HepG2 (cell line): ENCODE measurements around the gene SLC7A10. TPM values are rescaled to one million over a fixed set of nuclear protein-coding genes. Genes with fewer than 3 reads are reported as not detected.
A peak's percentile ranks its signal among the peaks of the same experiment; 100 is the strongest.

Source experiments
- ATAC-seq: fragments of 200-7000 bp; cut with Tn5 transposase; 3 replicates; pipeline ENCODE4 v1.9.1; 2020; ENCODE audit warnings: mild to moderate bottlenecking, moderate library complexity
- BruUV-seq: library from RNA; stranded (reverse); fragments of 400-500 nt; replicated peaks from 2 replicates; lab custom pipeline; 2021; lab: Mats Ljungman, UMichigan
- CTCF ChIA-PET: fragments of 300-600 bp; formaldehyde crosslinking; extraction: SDS; loops from one replicate; lab custom pipeline; 2021; ENCODE audit warnings: low total read pairs, inconsistent platforms, low intra/inter-chr PET ratio; lab: Yijun Ruan, JAX
- POLR2A ChIA-PET: fragments of 350-600 bp; sonication (Branson Sonifier 250); formaldehyde crosslinking; loops from one replicate; lab custom pipeline; 2020; ENCODE audit warnings: antibody characterized with exemption, inconsistent platforms; lab: Yijun Ruan, JAX
- DNase-seq: peaks from one replicate; pipeline ENCODE4 v3.0.0-alpha.2; 2015; ENCODE audit warnings: low spot score
- FAIRE-seq: peaks from 3 replicates; lab custom pipeline; 2011; peaks lifted over from hg19 to GRCh38; lab: Jason Lieb, UNC
- H2AFZ ChIP-seq: one replicate; pipeline ENCODE4 v1.6.1; 2011; ENCODE audit warnings: low read length, inconsistent platforms
- H3K27ac ChIP-seq: fragments of 300-600 bp; 3 replicates; pipeline ENCODE4 v1.8.0; 2011; ENCODE audit warnings: mixed run types, mild to moderate bottlenecking, mixed read lengths, low read length, inconsistent platforms; ENCODE audit not compliant: insufficient read depth; ENCODE audit errors: extremely low read length
- H3K27me3 ChIP-seq, 2 experiments: fragments of 200-600 bp in 1 of 2; 2 replicates in 1 of 2; 3 replicates in 1 of 2; pipeline versions ENCODE4 v1.6.0 to v1.8.0; 2011; ENCODE audit warnings: low read length in 2 of 2, mild to moderate bottlenecking in 2 of 2, moderate library complexity in 2 of 2, inconsistent platforms in 1 of 2; ENCODE audit not compliant: insufficient read depth in 2 of 2, control insufficient read depth in 1 of 2
- H3K36me3 ChIP-seq, 2 experiments: fragments of 200-600 bp in 1 of 2; replicated peaks in 1 of 2; 2 replicates in 1 of 2; 3 replicates in 1 of 2; pipeline versions ENCODE4 v1.5.1 to v1.8.0; 2011; ENCODE audit warnings: low read length in 2 of 2, inconsistent platforms in 1 of 2; ENCODE audit not compliant: insufficient read depth in 2 of 2, control insufficient read depth in 1 of 2
- H3K4me1 ChIP-seq: 2 replicates; pipeline ENCODE4 v1.5.1; 2012; ENCODE audit warnings: low read length, inconsistent platforms; ENCODE audit not compliant: insufficient read depth
- H3K4me2 ChIP-seq: 2 replicates; pipeline ENCODE4 v1.6.0; 2011; ENCODE audit warnings: low read depth, low read length, inconsistent platforms
- H3K4me3 ChIP-seq, 3 experiments: fragments of 200-600 bp in 1 of 3; sonication (generic), shearing (Covaris generic) in 1 of 3; replicated peaks in 1 of 3; 2 replicates each; pipeline ENCODE4 v1.5.1; 2011 to 2016; ENCODE audit warnings: low read length in 3 of 3, inconsistent platforms in 2 of 3, low read depth in 2 of 3, mild to moderate bottlenecking in 2 of 3, control low read depth in 1 of 3, mixed read lengths in 1 of 3; ENCODE audit not compliant: insufficient read depth in 1 of 3
- H3K79me2 ChIP-seq: one replicate; pipeline ENCODE4 v1.6.1; 2011; ENCODE audit warnings: low read length, inconsistent platforms; ENCODE audit not compliant: insufficient read depth
- H3K9ac ChIP-seq: 2 replicates; pipeline ENCODE4 v1.6.0; 2011; ENCODE audit warnings: mild to moderate bottlenecking, low read depth, low read length, inconsistent platforms; ENCODE audit not compliant: insufficient read depth
- H3K9me3 ChIP-seq: 2 replicates; pipeline ENCODE4 v1.5.1; 2012; ENCODE audit warnings: mild to moderate bottlenecking, low read length
- H4K20me1 ChIP-seq: 2 replicates; pipeline ENCODE4 v1.6.0; 2011; ENCODE audit warnings: inconsistent platforms, mild to moderate bottlenecking, low read length, moderate library complexity; ENCODE audit not compliant: insufficient read depth
- CEBPG ChIP-seq: IDR thresholded peaks from 2 replicates; pipeline ENCODE4 v1.6.1; 2016
- KDM5B ChIP-seq: sonication (generic); formaldehyde crosslinking; IDR thresholded peaks from 2 replicates; pipeline ENCODE4 v1.4.0; 2020; ENCODE audit warnings: missing genetic modification reagents, mild to moderate bottlenecking, borderline replicate concordance
- LCORL ChIP-seq, 2 experiments: fragments of 450-650 bp in 1 of 2; sonication (generic) in 1 of 2; formaldehyde crosslinking in 1 of 2; IDR thresholded peaks; 2 replicates each; pipeline versions ENCODE4 v1.5.0 to v1.6.1; 2017 to 2020; ENCODE audit warnings: antibody characterized with exemption in 1 of 2, missing genetic modification reagents in 1 of 2
- MATR3 ChIP-seq: sonication (generic); formaldehyde crosslinking; IDR thresholded peaks from 2 replicates; pipeline ENCODE4 v1.4.0; 2020; ENCODE audit warnings: missing genetic modification reagents
- SALL1 ChIP-seq: sonication (generic); formaldehyde crosslinking; IDR thresholded peaks from 2 replicates; pipeline ENCODE4 v1.8.0; 2022; ENCODE audit warnings: mild to moderate bottlenecking, missing genetic modification reagents
- SMAD1 ChIP-seq: sonication (generic); formaldehyde crosslinking; IDR thresholded peaks from 2 replicates; pipeline ENCODE4 v1.4.0; 2020; ENCODE audit warnings: missing genetic modification reagents, low read depth, mild to moderate bottlenecking, borderline replicate concordance
- SYNCRIP ChIP-seq: fragments of 200-400 bp; formaldehyde crosslinking; IDR thresholded peaks from 2 replicates; pipeline ENCODE4 v1.6.1; 2018; ENCODE audit warnings: mild to moderate bottlenecking, low read depth, low read length; ENCODE audit not compliant: insufficient read depth
- XRCC5 ChIP-seq: fragments of 200-400 bp; formaldehyde crosslinking; optimal IDR thresholded peaks from 2 replicates; pipeline ENCODE3; 2017; ENCODE audit warnings: mild to moderate bottlenecking, low read length
- ZBTB25 ChIP-seq: IDR thresholded peaks from 2 replicates; pipeline ENCODE4 v1.6.1; 2018; ENCODE audit warnings: missing genetic modification reagents
- ZFX ChIP-seq: sonication (generic); formaldehyde crosslinking; IDR thresholded peaks from 2 replicates; pipeline ENCODE4 v1.4.0; 2020; ENCODE audit warnings: mild to moderate bottlenecking, low read depth, missing genetic modification reagents, moderate library complexity
- ZNF253 ChIP-seq: sonication (generic); formaldehyde crosslinking; IDR thresholded peaks from 2 replicates; pipeline ENCODE4 v1.8.0; 2022; ENCODE audit warnings: mild to moderate bottlenecking, missing genetic modification reagents, borderline replicate concordance
- ZNF7 ChIP-seq: IDR thresholded peaks from 2 replicates; pipeline ENCODE4 v1.6.1; 2016; ENCODE audit warnings: missing biosample characterization, missing genetic modification reagents
- ZNF776 ChIP-seq: sonication (generic); formaldehyde crosslinking; IDR thresholded peaks from 2 replicates; pipeline ENCODE4 v1.4.0; 2020; ENCODE audit warnings: mild to moderate bottlenecking, missing genetic modification reagents
- WGBS: methylation state at CpG from one replicate; pipeline ENCODE4 v1.1.6; 2017; ENCODE audit warnings: low lambda C conversion rate; 5-methylcytosine and 5-hydroxymethylcytosine counted together
- in situ Hi-C: cut with HindIII; loops from 2 replicates; pipeline ENCODE4 v1.10.0; 2017; ENCODE audit warnings: low pct_unique_long_range_greater_than_20kb; ENCODE audit not compliant: extremely low pct_ligation_motif_present
- intact Hi-C: fragments of 100-400 bp; cut with micrococcal nuclease; formaldehyde crosslinking; loops from one replicate; pipeline ENCODE4 v1.10.0; 2022; ENCODE audit not compliant: unreplicated experiment
- polyA plus RNA-seq, 8 experiments: library from polyadenylated mRNA; depleted of rRNA in 3 of 8; stranded (reverse) in 7 of 8; unstranded in 1 of 8; fragments of >200 nt; fragmentation: Illumina TruSeq in 4 of 8; extraction: Trizol in 4 of 8; gene quantifications; 2 replicates each; pipeline versions ENCODE4 v1.2.1 to v1.2.3, GENCODE V29; 2011 to 2016; ENCODE audit warnings: low read depth in 4 of 8, missing spikeins in 1 of 8, mixed read lengths in 1 of 8; ENCODE audit not compliant: insufficient read depth in 1 of 8
- total RNA-seq, 5 experiments: library from RNA; depleted of rRNA; stranded (reverse); fragments of >200 nt; fragmentation: Illumina TruSeq; extraction: Trizol; gene quantifications; 2 replicates each; pipeline ENCODE4 v1.2.3, GENCODE V29; 2016; ENCODE audit warnings: low read depth in 1 of 5
- TF ChIP-seq, protein P1 (sequence below): sonication (generic); formaldehyde crosslinking; IDR thresholded peaks from 2 replicates; pipeline ENCODE4 v1.5.0; 2020; ENCODE audit warnings: missing genetic modification reagents

SLC7A10 gene
- total and polyA plus RNA-seq, 2 of the 13 experiments (the other 11 are each of a cell fraction or from before 2014, with no cell fraction given): 1.1 to 2.2 TPM

GRCh38 chr19:33215438-33216197 lies 10.0 kb downstream of the SLC7A10 start:
- Histone ChIP-seq H3K27me3 (peaks cover 12 to 28% of the 10 kb centered on the region in 2 experiments), H3K79me2 (no peaks in the 10 kb centered on the region), H3K27ac (no peak overlapping the region), H4K20me1 (no peaks in the 10 kb centered on the region), H3K4me2 (peak overlapping the region; percentile 57; the same call in 1 of the 2 replicates), H3K9me3 (no peaks in the 10 kb centered on the region), H2AFZ (no peak overlapping the region), H3K4me1 (peaks cover 41% of the 10 kb centered on the region), H3K4me3 (peak overlapping the region in 1 of 3 experiments; percentile 32; a peak in 1 of 6 replicates), H3K9ac (no peak overlapping the region), H3K36me3 (no peaks in the 10 kb centered on the region)
- no peak for ATAC-seq
- POLR2A ChIA-PET: no interaction called here
- TF ChIP-seq, protein P1, sequence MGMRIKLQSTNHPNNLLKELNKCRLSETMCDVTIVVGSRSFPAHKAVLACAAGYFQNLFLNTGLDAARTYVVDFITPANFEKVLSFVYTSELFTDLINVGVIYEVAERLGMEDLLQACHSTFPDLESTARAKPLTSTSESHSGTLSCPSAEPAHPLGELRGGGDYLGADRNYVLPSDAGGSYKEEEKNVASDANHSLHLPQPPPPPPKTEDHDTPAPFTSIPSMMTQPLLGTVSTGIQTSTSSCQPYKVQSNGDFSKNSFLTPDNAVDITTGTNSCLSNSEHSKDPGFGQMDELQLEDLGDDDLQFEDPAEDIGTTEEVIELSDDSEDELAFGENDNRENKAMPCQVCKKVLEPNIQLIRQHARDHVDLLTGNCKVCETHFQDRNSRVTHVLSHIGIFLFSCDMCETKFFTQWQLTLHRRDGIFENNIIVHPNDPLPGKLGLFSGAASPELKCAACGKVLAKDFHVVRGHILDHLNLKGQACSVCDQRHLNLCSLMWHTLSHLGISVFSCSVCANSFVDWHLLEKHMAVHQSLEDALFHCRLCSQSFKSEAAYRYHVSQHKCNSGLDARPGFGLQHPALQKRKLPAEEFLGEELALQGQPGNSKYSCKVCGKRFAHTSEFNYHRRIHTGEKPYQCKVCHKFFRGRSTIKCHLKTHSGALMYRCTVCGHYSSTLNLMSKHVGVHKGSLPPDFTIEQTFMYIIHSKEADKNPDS (CRISPR knock-in tag): no peak
- TF ChIP-seq KDM5B: no peak
- TF ChIP-seq CEBPG (CRISPR knock-in tag): no peak
- CTCF ChIA-PET: no interaction called here
- in situ Hi-C loops: no loop called here
- 58% methylated on average over 7 of the region's 19 CpGs for WGBS
- intact Hi-C loops: no loop called here
- no TSS peak for BruUV-seq
- no peak for DNase-seq
- no peak for FAIRE-seq

DNA sequence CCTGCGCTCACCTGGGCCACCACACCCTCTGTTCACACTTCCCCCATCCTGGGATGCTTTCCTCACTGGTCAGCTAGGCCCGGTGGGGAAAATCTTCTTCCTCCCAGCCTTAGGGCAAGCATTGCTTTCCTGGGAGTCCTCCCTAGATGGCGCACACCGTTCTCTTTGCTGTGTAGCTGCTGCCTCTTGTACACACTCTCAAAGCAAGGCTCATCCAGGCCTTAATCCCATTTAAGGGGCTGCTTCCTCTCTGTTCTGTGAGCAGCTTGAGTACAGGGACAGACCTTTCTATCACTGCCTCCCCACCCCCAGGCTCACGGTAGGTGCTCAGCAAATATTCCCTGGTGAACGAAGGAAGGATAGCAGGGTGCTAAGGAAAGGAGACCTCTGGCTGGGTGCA lies 11.1 kb downstream of the SLC7A10 start:
- no peak overlapping the region for H3K4me2 ChIP-seq
- 16% methylated on average over 6 of the region's 6 CpGs for WGBS
- FAIRE-seq (no peak), ATAC-seq (peak; percentile 62), DNase-seq (peak; percentile 41)
- no TSS peak for BruUV-seq
- peaks cover 41% of the 10 kb centered on the region for H3K4me1 ChIP-seq
- POLR2A ChIA-PET: interaction anchor here (0.7 to 0.9 kb wide), 2 partner anchors 19 to 193 kb away, joined by 3 to 5 read pairs; no protein-coding TSS in a partner anchor
- no peak overlapping the region for H3K27ac ChIP-seq
- no peak overlapping the region for H3K4me3 ChIP-seq
- H4K20me1 ChIP-seq: no peaks in the 10 kb centered on the region
- CTCF ChIA-PET: no interaction called here
- H3K79me2 ChIP-seq: no peaks in the 10 kb centered on the region
- intact Hi-C loops: loop anchor here (1.0 kb wide), 1 partner anchor 193 kb away; no protein-coding TSS in a partner anchor
- in situ Hi-C loops: no loop called here
- peaks cover 7 to 18% of the 10 kb centered on the region in 2 experiments; a peak in 4 of 5 replicates for H3K27me3 ChIP-seq
- H3K9ac ChIP-seq: no peak overlapping the region
- H3K9me3 ChIP-seq: no peaks in the 10 kb centered on the region
- no peak overlapping the region for H2AFZ ChIP-seq
- H3K36me3 ChIP-seq: no peaks in the 10 kb centered on the region
- TF ChIP-seq LCORL (IDR thresholded peaks at IDR 0.05) (no peak), LCORL (CRISPR knock-in tag; IDR thresholded peaks at IDR 0.05) (0 out of 2 replicates have a peak, but pooled peaks have one; percentile 20), MATR3 (CRISPR knock-in tag) (no peak), SALL1 (0 out of 2 replicates have a peak, but pooled peaks have one; percentile 21), ZNF7 (CRISPR knock-in tag) (no peak), SMAD1 (CRISPR knock-in tag) (no peak), SYNCRIP (no peak), ZBTB25 (no peak), XRCC5 (peak; percentile 58), ZFX (CRISPR knock-in tag) (peak; percentile 53), ZNF776 (no peak), ZNF253 (CRISPR knock-in tag) (no peak)
